Stomach (tissue), 9 donors: Measurements from ENCODE around the gene HNMT. TPM values are rescaled to one million over a fixed set of nuclear protein-coding genes. Genes with fewer than 3 reads are reported as not detected.

Experiments
- DNase-seq, 2 donors: peaks; one replicate each; pipeline versions ENCODE4 v3.0.0 to v3.0.0-alpha.2; 2013 to 2019
- H3K27ac ChIP-seq, 5 donors: fragments of 200-600 bp in 4 of 5; sonication (generic) in 4 of 5; one replicate each; pipeline ENCODE4 v1.5.1; 2013 to 2019; ENCODE audit warnings: mild to moderate bottlenecking in 1 of 5, moderate library complexity in 1 of 5
- H3K27me3 ChIP-seq, 3 donors: fragments of 200-600 bp; sonication (generic); one replicate each; pipeline ENCODE4 v1.5.1; 2017 to 2019; ENCODE audit warnings: mixed run types in 1 of 3
- H3K36me3 ChIP-seq, 4 donors: fragments of 200-600 bp; sonication (generic); 1 replicate in 3 of 4; 2 replicates in 1 of 4; pipeline ENCODE4 v1.5.1; 2016 to 2019
- H3K4me1 ChIP-seq, 4 donors: fragments of 200-600 bp; sonication (generic); one replicate each; pipeline ENCODE4 v1.5.1; 2016 to 2019
- H3K4me3 ChIP-seq, 4 donors: fragments of 200-600 bp; sonication (generic) in 3 of 4; one replicate each; pipeline ENCODE4 v1.5.1; 2016 to 2019; ENCODE audit warnings: mild to moderate bottlenecking in 1 of 4
- H3K9me3 ChIP-seq, 4 donors: fragments of 200-600 bp; sonication (generic); one replicate each; pipeline ENCODE4 v1.5.1; 2016 to 2019
- CTCF ChIP-seq, 7 experiments: fragments of 450-650 bp in 4 of 7; fragments of 200-600 bp in 3 of 7; sonication (generic) in 3 of 7; IDR thresholded peaks; one replicate each; pipeline ENCODE4 v1.5.1; 2016 to 2019; ENCODE audit warnings: antibody characterized with exemption in 7 of 7, control low read depth in 2 of 7, mild to moderate bottlenecking in 1 of 7
- EP300 ChIP-seq: sonication (generic); formaldehyde crosslinking; IDR thresholded peaks from one replicate; pipeline ENCODE4 v1.6.1; 2017; ENCODE audit warnings: antibody characterized with exemption
- POLR2A ChIP-seq, 4 donors: fragments of 450-650 bp; IDR thresholded peaks; one replicate each; pipeline ENCODE4 v1.6.1; 2016; ENCODE audit warnings: antibody characterized with exemption in 4 of 4, control low read depth in 2 of 4, mild to moderate bottlenecking in 1 of 4, moderate library complexity in 1 of 4
- POLR2AphosphoS5 ChIP-seq, 3 donors: sonication (generic); formaldehyde crosslinking; IDR thresholded peaks; one replicate each; pipeline ENCODE4 v1.6.1; 2016; ENCODE audit warnings: antibody characterized with exemption in 3 of 3
- WGBS, 5 donors: extraction: QIAGEN DNeasy Blood & Tissue Kit in 3 of 5; methylation state at CpG; one replicate each; pipeline versions ENCODE4 v1.1.5 to v1.1.7; 2013 to 2018; 5-methylcytosine and 5-hydroxymethylcytosine counted together
- intact Hi-C: fragments of 100-400 bp; cut with DNase I; formaldehyde crosslinking; loops from one replicate; pipeline ENCODE4 v1.15.1; 2023; ENCODE audit warnings: low total_unique reads
- polyA plus RNA-seq, 3 donors: library from polyadenylated mRNA; stranded (reverse); fragments of 200-250 nt; gene quantifications; one replicate each; pipeline ENCODE4 v1.2.3, GENCODE V29; 2013
- total RNA-seq, 5 donors: library from RNA; depleted of rRNA; stranded (reverse); fragments of >200 nt; gene quantifications; one replicate each; pipeline versions ENCODE4 v1.1.0 to v1.2.3, GENCODE V29; 2014 to 2016
- donor health status: healthy with polysubstance abuse.
- donor health status: Bipolar disorder and iron deficiency.
- donor health status: healthy.

HNMT gene
- total and polyA plus RNA-seq, 8 donors, result 11.2 to 145 (median 44.7) TPM

- WGBS, 5 donors, result 72 to 92% (median 82%) methylated on average over 1 of the region's 1 CpG
- DNase-seq, result no peak
- Histone ChIP-seq H3K36me3 (peaks cover 0 to 29% (median 24%) of the 10 kb centered on the region in 4 donors), H3K27ac (no peak overlapping the region), H3K4me3 (no peak overlapping the region), H3K4me1 (no peaks in the 10 kb centered on the region), H3K27me3 (no peaks in the 10 kb centered on the region), H3K9me3 (peaks cover 0 to 10% (median 0%) of the 10 kb centered on the region in 4 donors)
- intact Hi-C loops, result no loop called here
- TF ChIP-seq EP300 (no peak), POLR2A (IDR thresholded peaks at IDR 0.05) (no peak), POLR2AphosphoS5 (IDR thresholded peaks at IDR 0.05) (no peak), CTCF (IDR thresholded peaks at IDR 0.05) (no peak)
These were observed 34.2 kb downstream of the HNMT start for GRCh38 chr2:137998503-137998902.

- intact Hi-C loops, result no loop called here
- DNase-seq, result no peak
- peaks cover 0 to 5% (median 0%) of the 10 kb centered on the region in 4 donors for H3K9me3 ChIP-seq
- H3K36me3 ChIP-seq, result peaks cover 4 to 37% (median 32%) of the 10 kb centered on the region in 4 donors
- H3K27me3 ChIP-seq, result no peaks in the 10 kb centered on the region
- H3K27ac ChIP-seq, result no peak overlapping the region
- H3K4me1 ChIP-seq, result no peaks in the 10 kb centered on the region
- WGBS, 5 donors, result 87 to 100% (median 92%) methylated on average over 1 of the region's 1 CpG
- TF ChIP-seq POLR2AphosphoS5 (IDR thresholded peaks at IDR 0.05) (no peak), EP300 (no peak), POLR2A (IDR thresholded peaks at IDR 0.05) (no peak)
- no peak overlapping the region for H3K4me3 ChIP-seq
These were observed 35.0 kb downstream of the HNMT start for GRCh38 chr2:137999273-137999672.

- H3K4me3 ChIP-seq, result no peak overlapping the region
- TF ChIP-seq CTCF (IDR thresholded peaks at IDR 0.05) (no peak), POLR2A (IDR thresholded peaks at IDR 0.05) (no peak), EP300 (no peak), POLR2AphosphoS5 (IDR thresholded peaks at IDR 0.05) (no peak)
- no peaks in the 10 kb centered on the region for H3K27me3 ChIP-seq
- peaks cover 4 to 44% (median 37%) of the 10 kb centered on the region in 4 donors for H3K36me3 ChIP-seq
- H3K27ac ChIP-seq, result no peak overlapping the region
- no peak for DNase-seq
- H3K9me3 ChIP-seq, result peaks cover 0 to 5% (median 0%) of the 10 kb centered on the region in 4 donors
- no peaks in the 10 kb centered on the region for H3K4me1 ChIP-seq
- 81 to 89% (median 88%) methylated on average over 1 of the region's 1 CpG for WGBS, 5 donors
- intact Hi-C loops, result no loop called here
These were observed 35.7 kb downstream of the HNMT start for GRCh38 chr2:138000009-138000408.

- Histone ChIP-seq H3K4me1 (no peaks in the 10 kb centered on the region), H3K4me3 (no peak overlapping the region), H3K9me3 (peaks cover 0 to 5% (median 0%) of the 10 kb centered on the region in 4 donors), H3K27me3 (no peaks in the 10 kb centered on the region), H3K27ac (no peak overlapping the region), H3K36me3 (peaks cover 4 to 51% (median 43%) of the 10 kb centered on the region in 4 donors)
- intact Hi-C loops, result no loop called here
- no peak for DNase-seq
- TF ChIP-seq CTCF (IDR thresholded peaks at IDR 0.05) (no peak), POLR2AphosphoS5 (IDR thresholded peaks at IDR 0.05) (no peak), POLR2A (IDR thresholded peaks at IDR 0.05) (no peak)
These were observed 36.5 kb downstream of the HNMT start for GRCh38 chr2:138000796-138001195.

- intact Hi-C loops, result no loop called here
- WGBS, 5 donors, result 62 to 75% (median 69%) methylated on average over 1 of the region's 1 CpG
- H3K9me3 ChIP-seq, result no peaks in the 10 kb centered on the region
- H3K27ac ChIP-seq, result no peak overlapping the region
- no peaks in the 10 kb centered on the region for H3K4me1 ChIP-seq
- peaks cover 4 to 75% (median 64%) of the 10 kb centered on the region in 4 donors for H3K36me3 ChIP-seq
- DNase-seq, result no peak
- no peaks in the 10 kb centered on the region for H3K27me3 ChIP-seq
- TF ChIP-seq POLR2AphosphoS5 (IDR thresholded peaks at IDR 0.05), result no peak
- TF ChIP-seq POLR2A (IDR thresholded peaks at IDR 0.05), result no peak
- no peak for TF ChIP-seq EP300
- TF ChIP-seq CTCF (IDR thresholded peaks at IDR 0.05), result no peak
- H3K4me3 ChIP-seq, result no peak overlapping the region
These were observed 39.1 kb downstream of the HNMT start for GRCh38 chr2:138003411-138003810.
